Neural progenitor cell (in vitro differentiated cells): ENCODE data around the gene TBCD.

Source experiments
- EZH2 ChIP-seq: fragments of 200-600 bp; sonication (generic); IDR thresholded peaks from 2 replicates; pipeline ENCODE4 v1.6.1; 2017; ENCODE audit warnings: antibody characterized with exemption, mild to moderate bottlenecking, moderate library complexity
- EZH2phosphoT487 ChIP-seq: fragments of 200-600 bp; sonication (generic); IDR thresholded peaks from 2 replicates; pipeline ENCODE4 v1.6.1; 2017; ENCODE audit warnings: antibody characterized with exemption
- TF ChIP-seq, protein P1 (sequence below): fragments of 200-600 bp; sonication (generic); IDR thresholded peaks from 2 replicates; pipeline ENCODE4 v1.5.1; 2017; ENCODE audit warnings: antibody characterized with exemption, mild to moderate bottlenecking

DNA sequence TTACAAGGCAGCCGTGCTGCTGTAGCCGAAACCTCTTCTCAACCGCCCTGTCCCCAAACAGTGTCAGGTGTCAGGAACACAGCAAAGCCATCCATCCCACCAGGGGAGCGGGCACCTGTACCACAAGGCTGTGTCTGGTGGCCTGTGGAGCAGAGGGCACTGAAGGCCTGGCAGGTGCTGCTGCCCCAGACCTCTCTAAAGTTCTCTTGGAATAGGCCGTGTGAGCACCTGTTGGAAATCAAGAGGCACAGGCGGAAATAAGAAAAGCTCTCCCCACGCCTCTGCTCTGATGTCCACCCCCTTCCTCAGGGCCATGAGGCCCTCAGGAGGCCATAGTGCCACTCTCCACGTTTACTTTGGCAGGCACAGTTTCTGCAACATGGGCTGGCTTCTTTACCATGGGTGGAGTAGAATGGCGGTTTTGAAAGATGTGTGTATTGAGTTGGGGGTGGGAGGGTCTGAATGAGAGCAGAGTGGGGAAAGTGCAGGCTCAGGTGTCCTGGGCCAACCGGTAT, 187.8 kb downstream of the TBCD start:
- TF ChIP-seq, protein P1, sequence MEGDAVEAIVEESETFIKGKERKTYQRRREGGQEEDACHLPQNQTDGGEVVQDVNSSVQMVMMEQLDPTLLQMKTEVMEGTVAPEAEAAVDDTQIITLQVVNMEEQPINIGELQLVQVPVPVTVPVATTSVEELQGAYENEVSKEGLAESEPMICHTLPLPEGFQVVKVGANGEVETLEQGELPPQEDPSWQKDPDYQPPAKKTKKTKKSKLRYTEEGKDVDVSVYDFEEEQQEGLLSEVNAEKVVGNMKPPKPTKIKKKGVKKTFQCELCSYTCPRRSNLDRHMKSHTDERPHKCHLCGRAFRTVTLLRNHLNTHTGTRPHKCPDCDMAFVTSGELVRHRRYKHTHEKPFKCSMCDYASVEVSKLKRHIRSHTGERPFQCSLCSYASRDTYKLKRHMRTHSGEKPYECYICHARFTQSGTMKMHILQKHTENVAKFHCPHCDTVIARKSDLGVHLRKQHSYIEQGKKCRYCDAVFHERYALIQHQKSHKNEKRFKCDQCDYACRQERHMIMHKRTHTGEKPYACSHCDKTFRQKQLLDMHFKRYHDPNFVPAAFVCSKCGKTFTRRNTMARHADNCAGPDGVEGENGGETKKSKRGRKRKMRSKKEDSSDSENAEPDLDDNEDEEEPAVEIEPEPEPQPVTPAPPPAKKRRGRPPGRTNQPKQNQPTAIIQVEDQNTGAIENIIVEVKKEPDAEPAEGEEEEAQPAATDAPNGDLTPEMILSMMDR = no peak
- no peak for TF ChIP-seq EZH2phosphoT487
- TF ChIP-seq EZH2 = no peak
